Colonic mucosa (tissue), 2 donors: ENCODE measurements around the gene DYNC2LI1. TPM values are rescaled to one million over a fixed set of nuclear protein-coding genes. Genes with fewer than 3 reads are reported as not detected.

ENCODE experiments used
- total RNA-seq, 2 donors: library from RNA; stranded (reverse); fragmentation: NEBNext Ultra II Directional in 1 of 2; extraction: Animal tissue kit (Norgen Biotek cat#: 25700) in 1 of 2; gene quantifications; one replicate each; pipeline ENCODE4 v1.2.1, GENCODE V29; 2021
- donor health status: DM: no; HTN: no; CAD: no.
- donor health status: DM: no; HTN: no; CAD: no.

DYNC2LI1 gene
- total RNA-seq, 2 donors from 2014 or later: 8.1 to 17.2 TPM

Other genes starting within 250 kb of the DYNC2LI1 start
- gene THADA, start 178.0 kb upstream of the DYNC2LI1 start, total RNA-seq: 10 to 100 TPM; 14.6 to 31.4 TPM
- 1 to 10 TPM; 1.6 to 5.5 TPM for gene PLEKHH2, start 136.8 kb upstream of the DYNC2LI1 start, total RNA-seq
- under 1 TPM; 0.22 to 0.27 TPM for gene C1GALT1C1L, start 97.6 kb upstream of the DYNC2LI1 start, total RNA-seq
- under 1 TPM in 1 of 2 donors, not detected in 1; 0.29 TPM for gene ABCG5, start 64.8 kb downstream of the DYNC2LI1 start, total RNA-seq
- under 1 TPM; 0.12 to 0.48 TPM for gene ABCG8, start 64.9 kb downstream of the DYNC2LI1 start, total RNA-seq
- gene LRPPRC, start 221.9 kb downstream of the DYNC2LI1 start, total RNA-seq: 100 to 1,000 TPM; 106 to 131 TPM